Neural crest cell (in vitro differentiated cells): ENCODE results near the gene USP22. TPM values are rescaled to one million over a fixed set of nuclear protein-coding genes. Genes with fewer than 3 reads are reported as not detected.

Source experiments
- DNase-seq: peaks from one replicate; pipeline ENCODE4 v3.0.0; 2021; ENCODE audit warnings: low read depth, mixed read lengths, low spot score
- H3K27ac Mint-ChIP-seq: one replicate; pipeline ENCODE4 v1.8.0; 2021; ENCODE audit warnings: mild to moderate bottlenecking, mixed read lengths; ENCODE audit not compliant: unreplicated experiment
- H3K27me3 Mint-ChIP-seq: 2 replicates; pipeline ENCODE4 v1.8.0; 2021; ENCODE audit warnings: low read depth, mild to moderate bottlenecking, mixed read lengths
- H3K36me3 Mint-ChIP-seq: 2 replicates; pipeline ENCODE4 v1.8.0; 2021; ENCODE audit warnings: low read depth, mild to moderate bottlenecking, mixed read lengths
- H3K4me1 Mint-ChIP-seq: 2 replicates; pipeline ENCODE4 v1.8.0; 2021; ENCODE audit warnings: mixed read lengths
- H3K4me3 Mint-ChIP-seq: one replicate; pipeline ENCODE4 v1.8.0; 2021; ENCODE audit warnings: mild to moderate bottlenecking, mixed read lengths
- H3K9me3 Mint-ChIP-seq: 2 replicates; pipeline ENCODE4 v1.8.0; 2021; ENCODE audit warnings: mixed read lengths
- CTCF ChIP-seq: fragments of 200-600 bp; sonication (generic); conservative IDR thresholded peaks from 2 replicates; pipeline ENCODE4 v1.5.0; 2021; ENCODE audit warnings: antibody characterized with exemption, mild to moderate bottlenecking
- total RNA-seq: library from RNA; stranded (reverse); gene quantifications from 2 replicates; pipeline ENCODE4 v1.2.1, GENCODE V29; 2021

Gene USP22
- total RNA-seq, 1 donor from 2014 or later: 390 TPM

- TF ChIP-seq CTCF: no peak
- Mint-ChIP-seq H3K27me3 (no peaks in the 10 kb centered on the region), H3K27ac (no peak overlapping the region), H3K4me3 (no peak overlapping the region), H3K9me3 (no peaks in the 10 kb centered on the region), H3K4me1 (no peaks in the 10 kb centered on the region), H3K36me3 (no peaks in the 10 kb centered on the region)
- DNase-seq: no peak
Measured at GRCh38 chr17:21075739-21076085, 32.9 kb upstream of the USP22 start.

- Mint-ChIP-seq H3K27me3 (no peaks in the 10 kb centered on the region), H3K36me3 (no peaks in the 10 kb centered on the region), H3K9me3 (no peaks in the 10 kb centered on the region), H3K4me1 (no peaks in the 10 kb centered on the region), H3K4me3 (no peak overlapping the region), H3K27ac (no peak overlapping the region)
- DNase-seq: no peak
- no peak for TF ChIP-seq CTCF
Measured at GRCh38 chr17:21072745-21073197, 30.0 kb upstream of the USP22 start.

GRCh38 chr17:21066394-21066793, 23.6 kb upstream of the USP22 start:
- H3K27ac Mint-ChIP-seq: no peak overlapping the region
- DNase-seq: no peak
- no peaks in the 10 kb centered on the region for H3K27me3 Mint-ChIP-seq
- H3K4me1 Mint-ChIP-seq: peaks cover 4% of the 10 kb centered on the region
- TF ChIP-seq CTCF: no peak
- no peak overlapping the region for H3K4me3 Mint-ChIP-seq
- H3K9me3 Mint-ChIP-seq: no peaks in the 10 kb centered on the region
- H3K36me3 Mint-ChIP-seq: no peaks in the 10 kb centered on the region

GRCh38 chr17:21061971-21062526, 19.2 kb upstream of the USP22 start:
- TF ChIP-seq CTCF: no peak
- Mint-ChIP-seq H3K4me1 (peaks cover 4% of the 10 kb centered on the region), H3K9me3 (no peaks in the 10 kb centered on the region), H3K36me3 (no peaks in the 10 kb centered on the region), H3K4me3 (no peak overlapping the region), H3K27ac (no peak overlapping the region), H3K27me3 (no peaks in the 10 kb centered on the region)
- DNase-seq: no peak

GRCh38 chr17:21061158-21061835, 18.5 kb upstream of the USP22 start:
- no peak for DNase-seq
- Mint-ChIP-seq H3K4me3 (no peak overlapping the region), H3K4me1 (peaks cover 4% of the 10 kb centered on the region)

More at GRCh38 chr17:21061158-21061835, 18.5 kb upstream of the USP22 start:
- Mint-ChIP-seq H3K9me3 (no peaks in the 10 kb centered on the region), H3K27me3 (no peaks in the 10 kb centered on the region), H3K27ac (no peak overlapping the region), H3K36me3 (no peaks in the 10 kb centered on the region)
- no peak for TF ChIP-seq CTCF
